Activated CD4-positive, CD25-positive, alpha-beta regulatory T cell treated with anti-CD3 and anti-CD28 coated beads, Interleukin-2, amount 50 U/mL, for 72 hours (primary cell): ENCODE data around the gene SSRP1.
"Not testable (repeated sequence)": the region's sequence is repeated elsewhere in the genome, so short reads cannot be mapped to it uniquely, and the experiment has no call there.

ENCODE experiments used
- DNase-seq: peaks from one replicate; pipeline ENCODE4 v3.0.0; 2021

Gene SSRP1, protein sequence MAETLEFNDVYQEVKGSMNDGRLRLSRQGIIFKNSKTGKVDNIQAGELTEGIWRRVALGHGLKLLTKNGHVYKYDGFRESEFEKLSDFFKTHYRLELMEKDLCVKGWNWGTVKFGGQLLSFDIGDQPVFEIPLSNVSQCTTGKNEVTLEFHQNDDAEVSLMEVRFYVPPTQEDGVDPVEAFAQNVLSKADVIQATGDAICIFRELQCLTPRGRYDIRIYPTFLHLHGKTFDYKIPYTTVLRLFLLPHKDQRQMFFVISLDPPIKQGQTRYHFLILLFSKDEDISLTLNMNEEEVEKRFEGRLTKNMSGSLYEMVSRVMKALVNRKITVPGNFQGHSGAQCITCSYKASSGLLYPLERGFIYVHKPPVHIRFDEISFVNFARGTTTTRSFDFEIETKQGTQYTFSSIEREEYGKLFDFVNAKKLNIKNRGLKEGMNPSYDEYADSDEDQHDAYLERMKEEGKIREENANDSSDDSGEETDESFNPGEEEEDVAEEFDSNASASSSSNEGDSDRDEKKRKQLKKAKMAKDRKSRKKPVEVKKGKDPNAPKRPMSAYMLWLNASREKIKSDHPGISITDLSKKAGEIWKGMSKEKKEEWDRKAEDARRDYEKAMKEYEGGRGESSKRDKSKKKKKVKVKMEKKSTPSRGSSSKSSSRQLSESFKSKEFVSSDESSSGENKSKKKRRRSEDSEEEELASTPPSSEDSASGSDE

GRCh38 chr11:57335343-57336110 lies at the start of gene SSRP1:
Gene SSRP1 (minus strand): TSS chr11:57335892. CDS start chr11:57335121, 771 bp downstream.
- DNase-seq: peak; percentile 80

DNA sequence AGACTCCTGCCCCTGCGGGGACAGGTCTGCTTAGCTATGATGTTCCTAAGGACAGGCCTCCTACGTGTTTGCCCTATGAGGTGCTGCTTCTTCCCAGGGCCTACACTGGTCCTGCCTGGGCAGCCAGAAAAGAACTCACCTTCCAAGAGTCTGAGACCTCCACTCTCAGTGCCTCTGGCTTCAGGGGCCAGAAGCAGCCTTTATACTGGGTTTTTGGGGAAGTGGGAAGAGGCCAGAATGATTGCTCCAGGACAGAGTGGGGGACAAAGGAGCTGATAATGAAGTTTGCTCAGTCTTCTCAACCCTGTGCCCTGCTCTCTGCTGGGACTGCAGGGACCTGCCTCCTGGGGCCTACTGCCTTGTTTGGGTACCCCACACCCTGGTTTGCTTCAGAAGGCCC lies 45.3 kb upstream of the SSRP1 start, which contains the start of gene PRG3:
TSS of gene PRG3 (minus strand) at position 176 of the 400 bp plus-strand sequence. CDS start 442 bp downstream, outside the sequence.
- no peak for DNase-seq

- DNase-seq: no peak
Measured at GRCh38 chr11:57379732-57380131, 44.0 kb upstream of the SSRP1 start.

DNA sequence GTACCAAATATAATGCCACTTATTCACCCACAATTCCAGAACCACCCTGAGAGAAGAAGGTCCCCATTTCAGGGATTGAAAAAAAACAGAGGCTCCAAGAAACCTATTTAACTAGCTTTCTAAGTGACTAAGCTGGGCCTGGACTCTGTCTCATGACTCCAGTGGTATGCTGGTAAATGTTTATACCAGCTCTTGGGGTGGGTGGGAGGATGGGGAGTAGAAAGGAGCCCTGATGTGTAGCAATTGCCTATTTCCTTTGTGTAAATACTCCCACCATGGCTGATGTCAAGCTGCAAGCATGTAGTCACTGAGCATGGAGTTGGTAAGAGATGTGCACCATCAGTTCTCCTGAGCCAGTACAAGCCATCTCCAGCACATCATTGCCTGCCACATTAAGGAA lies 42.5 kb upstream of the SSRP1 start:
- DNase-seq: no peak

DNA sequence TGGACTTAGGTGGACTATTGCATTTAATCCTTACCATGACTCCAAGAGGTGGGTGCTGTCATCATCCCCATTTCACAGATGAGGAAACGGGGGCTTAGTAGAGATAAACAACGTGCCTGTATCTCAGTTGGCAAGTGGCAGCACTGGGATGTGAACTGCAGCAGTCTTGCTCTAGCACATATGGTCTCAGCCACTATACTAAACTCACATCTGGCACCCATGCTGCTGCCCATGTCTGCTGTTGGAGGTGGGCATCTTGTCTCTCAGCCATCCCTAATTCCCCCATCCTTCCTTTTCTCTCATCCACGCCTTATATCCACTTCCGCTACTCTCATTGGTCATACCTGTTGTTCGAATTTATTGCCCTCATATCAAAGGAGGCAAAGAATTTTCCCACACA lies 41.4 kb upstream of the SSRP1 start:
- DNase-seq: no peak

- DNase-seq: no peak
Measured at GRCh38 chr11:57376095-57377090, 40.7 kb upstream of the SSRP1 start.

- DNase-seq: no peak
Measured at GRCh38 chr11:57375490-57375889, 39.8 kb upstream of the SSRP1 start.

DNA sequence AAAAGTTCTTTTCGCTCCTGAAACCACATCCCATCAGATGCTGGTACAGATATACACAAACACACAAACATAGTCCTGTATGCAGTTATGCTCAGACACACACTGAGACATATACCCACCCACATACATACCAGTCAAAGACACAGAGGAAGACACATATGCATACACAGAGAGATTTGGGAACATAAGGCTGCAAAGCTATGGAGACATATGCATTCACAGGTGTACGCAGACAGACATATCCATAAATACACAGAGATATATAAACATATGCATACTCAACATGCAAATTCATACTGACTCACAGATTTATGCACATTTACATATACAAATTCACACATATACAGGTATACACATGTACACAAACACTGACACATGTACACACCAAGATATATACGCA lies 39.3 kb upstream of the SSRP1 start:
- no peak for DNase-seq

DNA sequence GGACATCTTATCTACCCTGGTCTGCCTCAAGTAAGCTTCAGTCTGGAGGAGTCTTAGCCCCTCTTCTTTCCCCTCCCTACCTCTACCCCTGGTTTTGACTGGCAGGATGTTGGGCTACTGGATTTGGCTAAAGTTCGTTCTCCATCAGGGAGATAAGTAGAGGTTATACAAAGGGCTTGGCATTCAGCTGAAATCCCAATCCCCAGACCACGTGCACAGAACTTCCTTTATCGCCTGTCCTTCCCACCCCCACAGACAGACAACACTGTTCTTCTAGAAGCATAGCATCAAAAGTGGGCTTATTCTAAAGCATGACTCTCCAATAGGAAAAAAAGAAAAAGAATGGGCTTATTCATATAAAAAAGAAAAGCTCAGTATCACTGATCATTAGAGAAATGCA lies 37.5 kb upstream of the SSRP1 start:
- DNase-seq: no peak

GRCh38 chr11:57370941-57371340 lies 35.2 kb upstream of the SSRP1 start:
- no peak for DNase-seq

- DNase-seq: no peak
Measured at GRCh38 chr11:57370251-57370650, 34.6 kb upstream of the SSRP1 start.

DNA sequence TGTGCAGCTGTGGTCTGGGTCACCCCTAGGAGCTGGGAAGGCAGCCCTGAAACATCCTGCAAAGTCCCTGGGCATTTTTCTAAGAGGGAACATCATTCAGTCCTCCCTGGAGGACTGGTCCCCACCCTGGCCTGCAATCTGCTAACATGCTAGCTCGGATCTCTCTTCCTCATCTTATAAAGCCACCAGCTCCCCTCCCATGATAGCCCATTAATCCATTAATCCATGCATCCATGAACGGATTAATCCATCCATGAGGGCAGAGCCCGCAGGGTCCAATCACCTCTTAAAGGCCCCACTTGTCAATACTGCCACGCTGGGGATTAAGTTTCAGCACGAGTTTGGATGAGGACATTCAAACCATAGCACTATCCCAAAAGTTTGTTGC lies 33.1 kb upstream of the SSRP1 start:
- no peak for DNase-seq

DNA sequence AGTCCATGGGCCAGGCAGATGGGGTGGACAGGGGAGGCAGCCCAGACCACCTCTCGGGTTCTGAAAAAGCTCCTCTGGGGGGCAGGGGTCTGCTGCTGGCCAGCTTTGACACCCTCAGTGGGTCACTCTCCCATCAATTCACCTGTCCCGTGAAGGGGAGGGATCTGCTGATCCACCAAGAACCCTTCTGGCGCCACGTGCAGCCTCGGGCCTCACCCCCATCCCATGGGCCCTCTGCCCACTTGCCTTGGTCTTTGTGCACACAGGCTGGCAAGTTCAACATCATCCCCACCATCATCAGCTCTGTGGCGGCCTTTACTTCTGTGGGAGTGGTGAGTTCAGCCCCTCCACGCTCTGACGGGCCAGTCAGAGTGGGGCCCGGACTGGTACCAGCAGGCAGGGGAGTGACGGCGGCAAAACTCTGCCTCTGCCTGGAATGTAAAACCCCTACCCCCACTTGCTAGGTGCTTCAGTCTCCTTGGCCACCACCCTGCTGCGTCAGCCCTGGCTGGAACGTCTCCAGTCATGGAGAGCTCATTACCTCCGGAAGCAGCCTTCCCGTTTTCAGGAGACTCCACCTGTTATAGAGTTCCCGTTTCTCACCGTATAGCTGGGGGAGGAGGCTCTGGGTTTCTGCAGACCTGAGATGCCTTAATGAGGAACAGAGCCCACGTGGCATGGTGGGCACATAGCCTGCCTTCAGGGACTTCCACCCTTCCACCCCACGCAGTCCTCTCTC lies 32.6 kb upstream of the SSRP1 start:
- DNase-seq: no peak

GRCh38 chr11:57364851-57365660 lies 29.4 kb upstream of the SSRP1 start:
- no peak for DNase-seq

- no peak for DNase-seq
Measured at GRCh38 chr11:57363131-57364080, 27.7 kb upstream of the SSRP1 start.

DNA sequence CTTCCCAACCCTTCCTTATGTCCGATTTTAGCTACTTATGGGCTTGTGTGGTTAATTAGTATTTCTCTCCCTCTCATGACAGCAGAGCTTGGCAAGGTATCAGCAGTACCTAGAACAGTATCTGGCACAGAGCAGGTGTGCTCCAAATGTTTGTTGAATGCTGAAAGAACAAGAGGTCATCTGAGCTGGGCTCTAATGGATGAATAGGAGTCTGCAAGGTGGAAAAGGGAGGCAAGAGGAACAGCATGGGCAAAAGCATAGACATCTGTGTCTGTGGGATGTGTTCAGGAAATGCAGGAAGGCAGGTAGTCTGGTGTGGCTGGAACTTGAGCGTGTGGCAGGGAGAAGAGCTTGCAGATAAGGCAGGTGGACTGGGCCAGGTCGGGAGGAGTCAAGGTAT lies 26.2 kb upstream of the SSRP1 start:
- DNase-seq: no peak

DNA sequence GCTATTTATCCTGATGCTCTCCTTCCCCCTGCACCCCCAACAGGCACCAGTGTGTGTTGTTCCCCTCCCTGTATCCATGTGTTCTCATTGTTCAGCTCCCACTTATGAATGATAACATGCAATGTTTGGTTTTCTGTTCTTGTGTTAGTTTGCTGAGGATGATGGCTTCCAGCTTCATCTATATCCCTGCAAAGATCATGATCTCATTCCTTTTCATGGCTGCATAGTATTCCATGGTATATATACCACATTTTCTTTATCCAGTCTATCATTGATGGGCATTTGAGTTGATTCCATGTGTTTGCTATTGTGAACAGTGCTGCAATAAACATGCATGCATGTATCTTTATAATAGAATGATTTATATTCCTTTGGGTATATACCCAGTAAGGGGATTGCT lies 25.7 kb upstream of the SSRP1 start:
- DNase-seq: not testable (repeated sequence)

GRCh38 chr11:57360991-57361390 lies 25.3 kb upstream of the SSRP1 start:
- no peak for DNase-seq
